Measurements from ENCODE around the gene DUSP15.

The DUSP15 gene

GRCh38 chr20:31856516-31856915, 13.8 kb downstream of the DUSP15 start:
- TF ChIP-seq CTCF (IDR thresholded peaks at IDR 0.05; ENCODE audit: insufficient read depth, low read depth, low read length, missing control alignments): no peak
- no peak overlapping the region for H3K4me3 ChIP-seq (ENCODE audit: low read length)
- no peak for DNase-seq (ENCODE audit: low read depth)

GRCh38 chr20:31853481-31853880, 16.8 kb downstream of the DUSP15 start:
- no peak overlapping the region for H3K4me3 ChIP-seq (ENCODE audit: low read length)
- TF ChIP-seq CTCF (IDR thresholded peaks at IDR 0.05; ENCODE audit: insufficient read depth, low read depth, low read length, missing control alignments): no peak
- DNase-seq (ENCODE audit: low read depth): no peak

- TF ChIP-seq CTCF (IDR thresholded peaks at IDR 0.05; ENCODE audit: insufficient read depth, low read depth, low read length, missing control alignments): no peak
- peak; percentile 56 for DNase-seq (ENCODE audit: low read depth)
- H3K4me3 ChIP-seq (ENCODE audit: low read length): no peak overlapping the region
These were observed 18.9 kb downstream of the DUSP15 start for GRCh38 chr20:31851240-31851955.

GRCh38 chr20:31849306-31849930, 20.9 kb downstream of the DUSP15 start:
- TF ChIP-seq CTCF (IDR thresholded peaks at IDR 0.05; ENCODE audit: insufficient read depth, low read depth, low read length, missing control alignments): no peak
- peak; percentile 64 for DNase-seq (ENCODE audit: low read depth)
- H3K4me3 ChIP-seq (ENCODE audit: low read length): no peak overlapping the region

GRCh38 chr20:31848088-31848999, 22.0 kb downstream of the DUSP15 start:
- TF ChIP-seq CTCF (IDR thresholded peaks at IDR 0.05; ENCODE audit: insufficient read depth, low read depth, low read length, missing control alignments): no peak
- DNase-seq (ENCODE audit: low read depth): no peak
- H3K4me3 ChIP-seq (ENCODE audit: low read length): no peak overlapping the region

- no peak overlapping the region for H3K4me3 ChIP-seq (ENCODE audit: low read length)
- TF ChIP-seq CTCF (IDR thresholded peaks at IDR 0.05; ENCODE audit: insufficient read depth, low read depth, low read length, missing control alignments): no peak
These were observed 23.6 kb downstream of the DUSP15 start for GRCh38 chr20:31846793-31847138.

More at GRCh38 chr20:31846793-31847138, 23.6 kb downstream of the DUSP15 start:
- no peak for DNase-seq (ENCODE audit: low read depth)
